Measurements from ENCODE around the gene C16orf89. TPM values are rescaled to one million over a fixed set of nuclear protein-coding genes. Genes with fewer than 3 reads are reported as not detected.
"Not testable (repeated sequence)": the region's sequence is repeated elsewhere in the genome, so short reads cannot be mapped to it uniquely, and the experiment has no call there.

C16orf89 gene
- total RNA-seq, 4 donors from 2014 or later = 1.5 to 2.1 (median 1.9) TPM

DNA sequence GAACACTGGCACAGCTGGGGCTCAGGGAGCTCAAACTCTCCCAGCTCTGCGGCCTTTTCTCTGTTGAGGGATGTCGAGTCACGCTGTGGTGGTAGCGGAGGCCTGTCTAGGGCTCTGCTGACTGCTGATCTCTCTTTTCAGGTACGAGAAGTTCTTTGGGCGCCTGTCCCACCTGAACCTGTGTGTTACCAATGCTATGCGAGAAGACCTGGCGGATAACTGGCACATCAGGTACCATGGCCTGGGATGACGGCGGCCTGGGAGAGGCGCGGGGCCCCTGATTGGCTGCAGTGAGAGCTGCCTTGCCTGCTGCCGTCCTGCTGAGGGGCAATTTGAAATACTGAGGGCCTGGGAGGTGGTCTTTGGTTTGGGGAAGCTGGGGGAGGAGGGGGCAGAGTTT, 11.5 kb upstream of the C16orf89 start:
- Histone ChIP-seq H3K4me3 (no peak overlapping the region), H3K27ac (replicated peaks in 1 of 4) (no peak overlapping the region), H3K9me3 (no peaks in the 10 kb centered on the region), H3K4me1 (peaks cover 0 to 10% (median 6%) of the 10 kb centered on the region in 4 donors), H3K27me3 (no peaks in the 10 kb centered on the region), H3K36me3 (peaks cover 27 to 89% (median 74%) of the 10 kb centered on the region in 4 donors)
- intact Hi-C loops (cut with DNase I) = loop anchor here (10.0 kb wide), 1 partner anchor 113 kb away; no protein-coding TSS in a partner anchor
- no peak for TF ChIP-seq POLR2AphosphoS5 (IDR thresholded peaks at IDR 0.05)
- no peak for TF ChIP-seq EP300 (IDR thresholded peaks at IDR 0.05)
- no peak for TF ChIP-seq POLR2A (IDR thresholded peaks at IDR 0.05; ENCODE audit: low read depth)
- TF ChIP-seq, protein P1, sequence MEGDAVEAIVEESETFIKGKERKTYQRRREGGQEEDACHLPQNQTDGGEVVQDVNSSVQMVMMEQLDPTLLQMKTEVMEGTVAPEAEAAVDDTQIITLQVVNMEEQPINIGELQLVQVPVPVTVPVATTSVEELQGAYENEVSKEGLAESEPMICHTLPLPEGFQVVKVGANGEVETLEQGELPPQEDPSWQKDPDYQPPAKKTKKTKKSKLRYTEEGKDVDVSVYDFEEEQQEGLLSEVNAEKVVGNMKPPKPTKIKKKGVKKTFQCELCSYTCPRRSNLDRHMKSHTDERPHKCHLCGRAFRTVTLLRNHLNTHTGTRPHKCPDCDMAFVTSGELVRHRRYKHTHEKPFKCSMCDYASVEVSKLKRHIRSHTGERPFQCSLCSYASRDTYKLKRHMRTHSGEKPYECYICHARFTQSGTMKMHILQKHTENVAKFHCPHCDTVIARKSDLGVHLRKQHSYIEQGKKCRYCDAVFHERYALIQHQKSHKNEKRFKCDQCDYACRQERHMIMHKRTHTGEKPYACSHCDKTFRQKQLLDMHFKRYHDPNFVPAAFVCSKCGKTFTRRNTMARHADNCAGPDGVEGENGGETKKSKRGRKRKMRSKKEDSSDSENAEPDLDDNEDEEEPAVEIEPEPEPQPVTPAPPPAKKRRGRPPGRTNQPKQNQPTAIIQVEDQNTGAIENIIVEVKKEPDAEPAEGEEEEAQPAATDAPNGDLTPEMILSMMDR (IDR thresholded peaks at IDR 0.05) = no peak
- WGBS = 96% methylated on average over 9 of the region's 13 CpGs
- DNase-seq (ENCODE audit: extremely low spot score) = no peak

DNA sequence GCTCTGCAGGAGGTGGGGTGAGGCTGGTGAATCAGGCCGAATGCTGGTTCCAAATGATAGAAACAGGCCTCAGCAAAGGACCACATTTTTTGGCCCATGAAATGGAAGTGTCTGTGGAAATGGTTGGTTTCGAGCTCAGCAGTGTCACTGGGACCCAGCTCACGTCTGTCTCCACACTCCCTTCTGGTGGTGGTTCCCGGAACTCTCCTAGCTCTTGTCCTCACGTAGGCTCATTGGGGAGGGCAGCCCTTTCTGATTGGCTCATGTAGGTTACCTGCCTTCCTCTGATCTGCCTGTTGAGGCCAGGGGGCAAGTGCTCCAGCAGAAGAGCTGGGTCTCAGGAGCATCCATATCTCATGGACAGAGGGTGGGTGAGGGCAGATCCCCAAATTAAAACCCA, 9.9 kb upstream of the C16orf89 start:
- H3K27me3 ChIP-seq = no peaks in the 10 kb centered on the region
- peaks cover 27 to 73% (median 59%) of the 10 kb centered on the region in 4 donors for H3K36me3 ChIP-seq
- intact Hi-C loops (cut with DNase I) = loop anchor here (10.0 kb wide), 1 partner anchor 111 kb away; no protein-coding TSS in a partner anchor
- no peaks in the 10 kb centered on the region for H3K9me3 ChIP-seq
- TF ChIP-seq POLR2A (IDR thresholded peaks at IDR 0.05; ENCODE audit: low read depth) (no peak), POLR2AphosphoS5 (IDR thresholded peaks at IDR 0.05) (no peak), EP300 (IDR thresholded peaks at IDR 0.05) (no peak)
- TF ChIP-seq, protein P1 (IDR thresholded peaks at IDR 0.05) = no peak
- H3K27ac ChIP-seq (replicated peaks in 1 of 4) = no peak overlapping the region
- no peak for DNase-seq (ENCODE audit: extremely low spot score)
- H3K4me3 ChIP-seq = no peak overlapping the region
- H3K4me1 ChIP-seq = peaks cover 5 to 23% (median 17%) of the 10 kb centered on the region in 4 donors
- 93% methylated on average over 3 of the region's 5 CpGs for WGBS

DNA sequence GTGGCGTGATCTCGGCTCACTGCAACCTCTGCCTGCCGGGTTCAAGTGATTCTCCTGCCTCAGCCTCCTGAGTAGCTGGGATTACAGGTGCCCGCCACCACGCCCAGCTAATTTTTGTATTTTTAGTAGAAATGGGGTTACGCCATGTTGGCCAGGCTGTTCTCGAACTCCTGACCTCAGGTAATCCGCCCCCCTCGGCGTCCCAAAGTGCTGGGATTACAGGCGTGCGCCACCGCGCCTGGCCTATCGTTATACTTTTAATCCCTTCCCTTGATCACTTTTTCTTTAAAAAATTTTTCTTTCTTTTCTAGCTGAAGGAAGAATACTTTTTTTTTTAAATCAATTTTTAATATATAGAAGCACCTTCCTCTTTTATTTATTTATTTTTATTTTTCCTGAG, 8.0 kb upstream of the C16orf89 start:
- WGBS = 92% methylated on average over 15 of the region's 15 CpGs
- Histone ChIP-seq H3K4me1 (peaks cover 5 to 23% (median 17%) of the 10 kb centered on the region in 4 donors), H3K36me3 (peaks cover 27 to 54% (median 45%) of the 10 kb centered on the region in 4 donors)
- H3K27ac ChIP-seq (replicated peaks in 1 of 4); H3K4me3 ChIP-seq; DNase-seq (ENCODE audit: extremely low spot score); H3K9me3 ChIP-seq; H3K27me3 ChIP-seq: not testable (repeated sequence)
- intact Hi-C loops (cut with DNase I) = loop anchor here (10.0 kb wide), 1 partner anchor 109 kb away; no protein-coding TSS in a partner anchor

DNA sequence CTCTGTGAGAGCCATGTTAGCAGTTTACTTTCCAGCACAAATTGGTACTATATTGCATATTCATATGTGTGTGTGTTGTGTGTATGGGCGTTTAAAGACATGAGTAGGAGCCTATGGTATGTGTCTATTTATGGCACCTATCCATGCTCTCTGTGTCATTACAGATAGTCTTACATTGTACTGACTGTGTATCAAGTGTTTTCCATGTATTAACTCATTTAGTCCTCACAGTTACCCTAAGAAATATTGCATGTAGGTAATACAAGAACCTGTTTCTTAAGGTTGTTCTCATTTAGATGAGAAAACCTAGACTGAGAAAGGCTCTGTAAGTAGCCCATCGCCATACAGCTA, 7.5 kb upstream of the C16orf89 start:
- intact Hi-C loops (cut with DNase I) = loop anchor here (10.0 kb wide), 1 partner anchor 108 kb away; no protein-coding TSS in a partner anchor
- no peak for DNase-seq (ENCODE audit: extremely low spot score)
- H3K9me3 ChIP-seq = no peaks in the 10 kb centered on the region
- WGBS = 87% methylated on average over 2 of the region's 2 CpGs
- no peak overlapping the region for H3K4me3 ChIP-seq
- peaks cover 27 to 49% (median 39%) of the 10 kb centered on the region in 4 donors for H3K36me3 ChIP-seq
- H3K27ac ChIP-seq (replicated peaks in 1 of 4) = no peak overlapping the region
- peaks cover 5 to 23% (median 17%) of the 10 kb centered on the region in 4 donors for H3K4me1 ChIP-seq
- no peaks in the 10 kb centered on the region for H3K27me3 ChIP-seq
- TF ChIP-seq POLR2AphosphoS5 (IDR thresholded peaks at IDR 0.05) = no peak
- no peak for TF ChIP-seq EP300 (IDR thresholded peaks at IDR 0.05)
- TF ChIP-seq, protein P1 (IDR thresholded peaks at IDR 0.05) = no peak
- no peak for TF ChIP-seq POLR2A (IDR thresholded peaks at IDR 0.05; ENCODE audit: low read depth)

DNA sequence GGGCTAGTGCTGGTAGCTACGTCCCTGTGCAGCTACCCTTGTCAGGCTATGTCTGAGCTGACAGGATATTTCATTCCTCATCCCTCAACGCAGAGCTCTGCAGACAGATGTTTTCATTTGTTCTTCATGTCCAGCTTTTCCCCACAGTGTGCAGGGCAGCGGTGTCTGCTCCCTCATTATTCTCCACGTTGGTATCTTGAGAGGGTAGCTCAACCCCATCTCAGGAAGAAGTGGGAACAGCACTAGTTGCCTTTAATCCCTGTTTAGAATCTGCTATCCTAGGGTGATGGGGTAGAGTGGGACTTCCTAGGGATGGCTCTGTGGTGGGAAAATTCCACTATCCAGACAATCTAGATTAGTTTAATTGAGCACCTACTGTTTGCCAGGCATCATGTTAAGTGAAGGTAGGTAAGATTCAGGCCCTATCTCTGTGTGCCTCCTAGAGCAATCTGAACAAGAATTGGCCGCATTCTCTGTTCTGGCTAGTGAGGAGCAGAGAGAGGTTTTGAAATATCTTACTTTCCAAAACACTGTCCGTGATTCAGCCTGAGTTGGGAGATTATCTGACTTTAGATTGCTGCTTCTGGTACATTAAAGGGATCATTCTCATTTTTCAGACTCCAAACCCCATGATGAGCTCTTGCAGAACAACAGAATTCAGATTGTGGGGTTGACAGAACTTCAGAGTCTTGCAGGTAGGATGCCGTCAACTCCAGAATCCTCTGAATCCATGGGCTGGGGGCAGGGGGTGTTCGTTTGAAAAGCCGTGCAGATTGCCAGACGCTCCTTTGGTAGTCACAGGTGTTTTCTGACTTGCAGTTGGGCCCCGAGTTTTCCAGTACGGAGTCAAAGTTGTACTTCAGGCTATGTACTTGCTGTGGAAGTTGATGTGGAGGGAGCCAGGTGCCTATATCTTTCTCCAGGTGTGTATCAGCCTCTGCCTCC, 6.8 kb upstream of the C16orf89 start:
- DNase-seq (ENCODE audit: extremely low spot score) = no peak
- H3K27ac ChIP-seq (replicated peaks in 1 of 4) = peak overlapping the region; percentile 68 to 85 (median 78)
- no peaks in the 10 kb centered on the region for H3K9me3 ChIP-seq
- 59% methylated on average over 12 of the region's 12 CpGs for WGBS
- peaks cover 5 to 23% (median 17%) of the 10 kb centered on the region in 4 donors for H3K4me1 ChIP-seq
- intact Hi-C loops (cut with DNase I) = loop anchor here (10.0 kb wide), 1 partner anchor 108 kb away; no protein-coding TSS in a partner anchor
- no peaks in the 10 kb centered on the region for H3K27me3 ChIP-seq
- H3K36me3 ChIP-seq = peaks cover 22 to 42% (median 33%) of the 10 kb centered on the region in 4 donors
- TF ChIP-seq, protein P1 (IDR thresholded peaks at IDR 0.05) = no peak
- no peak for TF ChIP-seq POLR2AphosphoS5 (IDR thresholded peaks at IDR 0.05)
- no peak for TF ChIP-seq POLR2A (IDR thresholded peaks at IDR 0.05; ENCODE audit: low read depth)
- peak overlapping the region; percentile 70 to 76 (median 71) for H3K4me3 ChIP-seq

Measured in esophagus muscularis mucosa (tissue), 4 donors.